NB4 (cell line): ENCODE measurements around the gene SYNC.
"Not testable (repeated sequence)": the region's sequence is repeated elsewhere in the genome, so short reads cannot be mapped to it uniquely, and the experiment has no call there.

ENCODE experiments used
- DNase-seq: peaks from one replicate; pipeline ENCODE4 v3.0.0; 2010; ENCODE audit warnings: low read depth
- H3K4me3 ChIP-seq: one replicate; pipeline ENCODE4 v1.5.1; 2011; ENCODE audit warnings: mild to moderate bottlenecking, low read depth, low read length, moderate library complexity
- MYC ChIP-seq: IDR thresholded peaks from 2 replicates; pipeline ENCODE4 v1.6.1; 2011; ENCODE audit warnings: low read depth, low read length
- POLR2A ChIP-seq: IDR thresholded peaks from 2 replicates; pipeline ENCODE4 v1.6.1; 2011; ENCODE audit warnings: mild to moderate bottlenecking; ENCODE audit not compliant: insufficient read length; ENCODE audit errors: extremely low read depth
- TF ChIP-seq, protein P1 (sequence below): IDR thresholded peaks from 2 replicates; pipeline ENCODE4 v1.6.1; 2011; ENCODE audit warnings: low read depth, low read length
- TF ChIP-seq, protein P2 (sequence below): IDR thresholded peaks from one replicate; pipeline ENCODE4 v1.5.1; 2012; ENCODE audit warnings: low read depth, low read length

Gene SYNC

DNA sequence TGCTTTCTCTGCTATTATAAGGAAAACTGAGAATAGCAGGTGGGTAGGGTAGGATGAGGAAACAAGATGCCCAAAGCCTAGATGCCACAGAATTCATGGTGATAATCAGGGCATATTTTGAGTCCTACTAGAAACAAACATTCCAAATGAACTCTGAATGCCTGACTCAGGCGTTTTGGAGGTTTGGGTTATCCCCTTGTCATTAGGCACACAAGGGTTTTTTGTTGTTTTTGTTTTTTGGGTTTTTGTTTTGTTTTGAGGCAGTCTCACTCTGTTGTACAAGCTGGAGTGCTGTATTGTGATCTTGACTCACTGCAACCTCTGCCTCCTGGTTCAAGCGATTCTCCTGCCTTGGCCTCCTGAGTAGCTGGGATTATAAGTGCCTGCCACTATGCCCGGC, 19.2 kb downstream of the SYNC start:
- TF ChIP-seq POLR2A = no peak
- TF ChIP-seq, protein P1, sequence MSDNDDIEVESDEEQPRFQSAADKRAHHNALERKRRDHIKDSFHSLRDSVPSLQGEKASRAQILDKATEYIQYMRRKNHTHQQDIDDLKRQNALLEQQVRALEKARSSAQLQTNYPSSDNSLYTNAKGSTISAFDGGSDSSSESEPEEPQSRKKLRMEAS = no peak
- TF ChIP-seq MYC = no peak
- TF ChIP-seq, protein P2, sequence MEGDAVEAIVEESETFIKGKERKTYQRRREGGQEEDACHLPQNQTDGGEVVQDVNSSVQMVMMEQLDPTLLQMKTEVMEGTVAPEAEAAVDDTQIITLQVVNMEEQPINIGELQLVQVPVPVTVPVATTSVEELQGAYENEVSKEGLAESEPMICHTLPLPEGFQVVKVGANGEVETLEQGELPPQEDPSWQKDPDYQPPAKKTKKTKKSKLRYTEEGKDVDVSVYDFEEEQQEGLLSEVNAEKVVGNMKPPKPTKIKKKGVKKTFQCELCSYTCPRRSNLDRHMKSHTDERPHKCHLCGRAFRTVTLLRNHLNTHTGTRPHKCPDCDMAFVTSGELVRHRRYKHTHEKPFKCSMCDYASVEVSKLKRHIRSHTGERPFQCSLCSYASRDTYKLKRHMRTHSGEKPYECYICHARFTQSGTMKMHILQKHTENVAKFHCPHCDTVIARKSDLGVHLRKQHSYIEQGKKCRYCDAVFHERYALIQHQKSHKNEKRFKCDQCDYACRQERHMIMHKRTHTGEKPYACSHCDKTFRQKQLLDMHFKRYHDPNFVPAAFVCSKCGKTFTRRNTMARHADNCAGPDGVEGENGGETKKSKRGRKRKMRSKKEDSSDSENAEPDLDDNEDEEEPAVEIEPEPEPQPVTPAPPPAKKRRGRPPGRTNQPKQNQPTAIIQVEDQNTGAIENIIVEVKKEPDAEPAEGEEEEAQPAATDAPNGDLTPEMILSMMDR = no peak
- H3K4me3 ChIP-seq = no peak overlapping the region
- DNase-seq = no peak

DNA sequence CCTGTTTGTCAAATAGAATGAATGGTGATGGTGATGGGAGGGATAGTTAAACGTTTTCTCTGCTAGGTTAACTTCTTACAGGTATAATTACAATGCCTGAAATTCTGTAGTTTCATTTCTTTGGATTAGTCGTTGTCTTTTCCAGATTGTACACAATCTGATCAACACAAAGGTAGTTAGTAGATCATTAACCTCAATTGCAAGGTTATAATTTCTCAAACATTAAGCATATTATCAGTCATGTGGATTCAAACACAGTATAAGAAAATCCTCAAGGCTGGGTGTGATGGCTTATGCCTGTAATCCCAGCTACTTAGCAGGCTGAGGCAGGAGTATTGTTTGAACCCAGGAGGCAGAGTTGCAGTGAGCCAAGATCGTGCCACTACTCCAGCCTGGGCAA, 20.6 kb downstream of the SYNC start:
- H3K4me3 ChIP-seq = no peak overlapping the region
- TF ChIP-seq, protein P1 = no peak
- TF ChIP-seq POLR2A (no peak), MYC (no peak)
- TF ChIP-seq, protein P2 = no peak
- DNase-seq = no peak

DNA sequence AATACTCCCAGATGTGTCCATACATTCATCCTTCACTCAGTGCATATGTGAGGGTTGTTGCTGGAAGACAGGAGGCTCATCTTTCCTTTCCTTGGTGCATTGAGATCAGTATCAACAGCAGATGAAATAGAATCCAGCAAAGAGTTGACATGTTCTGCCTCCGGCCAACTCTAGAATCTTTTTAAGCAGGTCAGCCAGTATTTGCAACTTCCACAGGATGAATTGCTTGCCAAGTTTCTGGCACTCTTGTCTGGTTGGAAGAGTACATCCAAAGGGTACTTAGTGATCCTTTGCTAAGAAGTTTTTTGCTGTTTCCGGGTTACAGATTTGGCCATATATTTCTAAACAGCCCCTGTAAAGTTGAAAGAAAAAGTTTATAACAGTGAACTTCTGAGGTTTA, 21.1 kb downstream of the SYNC start:
- TF ChIP-seq, protein P2 = no peak
- TF ChIP-seq MYC (no peak), POLR2A (no peak)
- TF ChIP-seq, protein P1 = no peak
- DNase-seq = no peak
- no peak overlapping the region for H3K4me3 ChIP-seq

DNA sequence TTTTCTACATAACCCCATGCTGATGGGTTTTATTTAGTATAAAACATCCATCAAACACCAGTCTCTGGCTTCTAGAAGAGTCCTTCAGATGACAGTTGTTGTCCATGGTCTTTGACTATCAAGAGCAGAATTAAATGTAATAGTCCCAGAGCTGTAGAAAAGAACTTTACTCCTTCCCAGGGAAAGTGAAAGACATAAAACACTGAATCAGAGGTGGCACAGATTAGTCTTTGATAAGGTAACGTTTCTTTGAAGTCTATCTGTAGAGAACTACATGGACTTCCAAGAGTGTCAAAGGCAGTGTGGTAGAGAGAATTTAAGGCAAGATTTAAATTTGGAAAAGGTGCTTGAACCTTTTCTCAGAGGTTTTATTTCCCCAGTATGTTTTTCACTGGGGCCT, 21.9 kb downstream of the SYNC start:
- H3K4me3 ChIP-seq = no peak overlapping the region
- TF ChIP-seq, protein P1 = no peak
- TF ChIP-seq, protein P2 = no peak
- TF ChIP-seq POLR2A (no peak), MYC (no peak)
- DNase-seq = no peak

DNA sequence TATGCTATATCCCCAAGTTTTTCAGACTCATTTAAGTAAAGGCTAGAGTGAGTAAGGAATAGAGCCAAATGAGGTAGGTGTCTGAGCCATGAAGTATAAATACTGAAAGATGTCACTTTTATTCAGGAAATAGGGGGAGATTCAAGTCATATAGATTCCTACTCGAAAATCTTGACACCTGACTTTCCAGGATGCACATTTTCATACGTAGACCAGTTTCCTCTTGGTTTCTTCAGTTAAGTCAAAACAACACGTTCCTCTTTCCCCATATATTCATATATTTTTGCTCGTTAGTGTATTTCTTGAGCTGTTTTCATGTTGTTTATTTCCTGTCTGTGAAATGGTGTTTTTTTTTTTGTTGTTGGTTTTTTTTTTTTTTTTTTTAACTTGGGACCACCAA, 22.6 kb downstream of the SYNC start:
- H3K4me3 ChIP-seq, DNase-seq: not testable (repeated sequence)

DNA sequence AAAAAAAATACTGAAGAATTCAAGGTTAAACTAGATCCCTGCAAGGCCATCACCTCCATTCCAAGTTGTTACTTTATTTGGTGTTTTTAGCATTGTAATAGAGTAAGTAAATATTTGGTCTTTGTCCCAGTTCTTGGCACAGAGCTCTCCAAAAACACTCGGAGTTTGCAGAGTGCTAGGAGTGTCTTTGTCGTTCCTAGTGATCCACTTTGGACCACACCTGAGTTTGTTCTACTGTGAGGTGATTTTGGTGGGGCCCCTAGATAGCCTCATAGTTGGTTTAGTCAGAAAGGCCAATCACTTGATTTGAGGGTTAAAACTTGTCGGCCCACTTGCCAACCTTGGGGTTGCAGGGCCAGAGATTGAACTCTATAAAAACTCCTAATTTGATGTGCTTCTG, 25.6 kb downstream of the SYNC start:
- no peak for TF ChIP-seq MYC
- TF ChIP-seq, protein P2 = no peak
- TF ChIP-seq, protein P1 = no peak
- no peak for TF ChIP-seq POLR2A
- no peak for DNase-seq
- no peak overlapping the region for H3K4me3 ChIP-seq

DNA sequence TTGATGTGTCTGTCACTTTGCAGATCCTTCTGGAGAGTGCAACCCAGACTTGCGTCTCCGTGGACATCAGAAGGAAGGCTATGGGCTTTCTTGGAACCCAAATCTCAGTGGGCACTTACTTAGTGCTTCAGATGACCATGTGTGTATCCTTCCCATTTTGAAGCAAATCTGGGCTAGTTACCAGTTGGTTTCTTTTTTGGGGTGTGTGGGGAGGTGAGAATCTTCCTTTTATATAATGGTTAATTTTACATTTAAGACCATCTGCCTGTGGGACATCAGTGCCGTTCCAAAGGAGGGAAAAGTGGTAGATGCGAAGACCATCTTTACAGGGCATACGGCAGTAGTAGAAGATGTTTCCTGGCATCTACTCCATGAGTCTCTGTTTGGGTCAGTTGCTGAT, 33.9 kb downstream of the SYNC start:
- H3K4me3 ChIP-seq, DNase-seq: not testable (repeated sequence)
